GM21723 (cell line): ENCODE measurements around the gene CDC20B.
"Not testable (repeated sequence)": the region's sequence is repeated elsewhere in the genome, so short reads cannot be mapped to it uniquely, and the experiment has no call there.

Experiments used
- ATAC-seq: cut with Tn5 transposase; IDR thresholded peaks from one replicate; pipeline ENCODE4 v1.9.1; 2021; ENCODE audit warnings: mild to moderate bottlenecking, moderate library complexity; ENCODE audit not compliant: unreplicated experiment

Gene CDC20B

GRCh38 chr5:55160493-55161209 is 12.3 kb downstream of the CDC20B start:
- ATAC-seq, result no peak

GRCh38 chr5:55159763-55160492 is 13.0 kb downstream of the CDC20B start, which contains the start of gene GPX8:
Gene GPX8 (plus strand): TSS chr5:55160171. CDS start chr5:55160193, 22 bp downstream.
- no peak for ATAC-seq

- no peak for ATAC-seq
These were observed 18.1 kb downstream of the CDC20B start for GRCh38 chr5:55154873-55155272.

GRCh38 chr5:55151923-55152842 is 20.8 kb downstream of the CDC20B start:
- no peak for ATAC-seq

DNA sequence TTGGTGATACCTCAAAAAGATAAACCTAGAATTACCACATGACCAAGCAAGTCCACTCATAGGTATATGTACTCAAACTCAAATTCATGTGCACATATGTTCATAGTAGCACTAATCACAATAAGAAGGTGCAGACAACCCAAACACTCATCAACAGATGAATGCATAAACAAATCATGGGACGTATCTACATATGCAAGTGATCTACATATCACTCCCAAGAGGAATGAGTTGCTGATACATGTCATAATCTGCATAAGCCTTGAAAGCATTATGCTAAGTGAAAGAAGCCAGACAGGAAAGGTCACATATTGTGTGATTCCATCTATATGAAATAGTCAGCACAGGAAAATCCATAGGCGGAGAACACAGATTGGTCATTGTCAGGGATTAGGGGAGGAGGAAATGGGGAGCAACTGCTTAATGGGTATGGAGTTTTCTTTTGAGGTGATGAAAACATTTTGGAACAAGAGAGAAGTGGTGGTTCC is 23.6 kb downstream of the CDC20B start:
- no peak for ATAC-seq

DNA sequence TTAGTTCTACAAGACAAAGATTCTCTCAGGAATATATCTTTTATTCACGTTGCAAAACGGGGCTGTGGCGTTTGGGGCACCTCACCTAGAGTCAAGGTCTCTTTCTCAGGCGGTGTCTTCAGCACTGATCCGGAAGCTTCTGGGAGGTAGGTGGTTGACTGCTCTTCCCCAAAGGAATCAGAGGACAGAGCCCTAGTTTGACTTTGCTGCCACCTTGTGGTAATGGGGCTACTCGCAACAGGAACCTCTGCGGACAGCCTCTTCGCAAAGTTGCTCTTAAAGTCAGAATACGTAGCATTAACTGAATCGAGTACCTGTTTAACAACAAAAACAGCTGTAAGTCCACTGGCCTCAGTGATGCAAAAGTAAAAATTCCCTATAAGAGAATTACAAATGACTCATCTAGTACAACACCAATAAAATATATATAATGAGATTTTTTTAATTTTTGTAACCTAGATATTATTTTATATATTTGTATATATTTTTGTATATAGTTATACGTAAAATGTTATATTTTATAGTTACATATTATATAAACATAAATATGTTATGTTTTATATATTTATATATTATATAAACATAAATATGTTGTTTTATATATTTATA is 26.3 kb downstream of the CDC20B start:
- ATAC-seq, result peak; percentile 87

DNA sequence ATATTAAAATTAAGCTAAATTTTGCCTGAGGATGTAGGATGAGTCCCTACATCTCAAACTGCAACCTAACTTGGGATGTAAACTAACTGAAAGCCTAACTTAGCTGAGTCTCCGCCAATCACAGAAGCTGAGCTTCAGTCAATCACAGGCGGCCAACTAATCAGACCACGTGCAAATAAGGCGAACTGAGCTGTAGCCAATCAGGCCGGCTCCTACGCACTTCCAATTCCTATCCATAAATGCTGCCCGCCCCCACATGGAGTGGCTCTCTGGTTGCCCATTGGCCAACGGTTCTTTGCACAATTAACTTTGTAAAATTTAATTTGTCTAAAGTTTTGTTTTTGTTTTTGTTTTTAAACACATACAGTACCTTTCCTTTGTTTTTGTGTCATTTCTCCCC is 26.9 kb downstream of the CDC20B start:
- ATAC-seq, result no peak

- ATAC-seq, result no peak
These were observed 29.4 kb downstream of the CDC20B start for GRCh38 chr5:55143624-55144023.

DNA sequence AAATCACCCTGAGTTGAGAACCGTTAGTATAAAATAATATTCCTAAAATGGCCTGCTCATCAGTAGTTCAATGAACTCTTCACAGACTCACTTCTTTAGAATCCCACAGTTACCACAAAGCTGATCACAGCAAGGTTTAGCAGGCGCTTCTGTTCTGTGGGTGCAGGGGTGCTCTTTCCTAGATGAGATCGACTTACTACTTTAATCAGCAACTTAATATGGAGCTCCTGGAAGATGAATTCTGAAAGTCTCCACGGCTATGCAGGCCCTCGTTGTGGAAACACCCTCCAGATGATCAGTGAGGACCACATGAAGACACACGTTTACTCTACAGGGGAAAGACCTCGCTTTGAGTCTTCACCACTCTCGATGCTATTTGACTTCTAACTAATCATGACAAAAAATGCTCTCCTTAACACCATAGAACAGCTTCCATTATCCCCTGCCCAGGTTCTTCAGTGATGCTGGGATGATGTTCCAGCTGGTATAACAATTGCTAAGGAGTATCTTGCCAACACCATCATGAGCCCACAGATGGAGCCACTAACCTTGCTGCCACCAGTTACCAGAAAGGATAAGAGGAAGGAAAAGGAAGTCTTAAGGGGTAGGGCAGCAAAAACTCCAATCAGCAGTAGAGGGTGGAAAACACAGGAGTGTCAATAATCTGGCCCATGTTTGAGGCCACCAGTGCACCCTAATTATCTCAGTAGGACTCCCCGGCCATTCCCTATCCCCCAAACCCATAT is 30.9 kb downstream of the CDC20B start:
- no peak for ATAC-seq

- ATAC-seq, result no peak
These were observed 31.9 kb downstream of the CDC20B start for GRCh38 chr5:55140908-55141665.

DNA sequence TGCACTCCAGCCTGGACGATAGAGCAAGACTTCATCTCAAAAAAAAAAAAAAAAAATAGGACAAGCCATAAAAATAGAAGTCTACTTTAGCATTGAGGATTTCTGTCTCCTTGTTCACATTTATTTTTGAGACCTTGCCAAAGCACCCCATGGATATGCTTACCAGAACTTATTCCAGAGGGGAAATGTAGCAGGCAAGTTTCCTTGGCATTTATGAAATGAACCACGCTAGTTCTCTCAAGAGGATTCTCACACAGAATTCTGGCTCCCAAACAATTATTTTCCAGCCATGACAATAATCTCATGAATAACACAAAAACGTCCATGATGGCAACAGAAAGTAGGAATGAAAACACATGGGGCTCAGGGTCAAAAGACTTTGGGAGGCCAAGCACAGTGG is 36.5 kb downstream of the CDC20B start:
- no peak for ATAC-seq

DNA sequence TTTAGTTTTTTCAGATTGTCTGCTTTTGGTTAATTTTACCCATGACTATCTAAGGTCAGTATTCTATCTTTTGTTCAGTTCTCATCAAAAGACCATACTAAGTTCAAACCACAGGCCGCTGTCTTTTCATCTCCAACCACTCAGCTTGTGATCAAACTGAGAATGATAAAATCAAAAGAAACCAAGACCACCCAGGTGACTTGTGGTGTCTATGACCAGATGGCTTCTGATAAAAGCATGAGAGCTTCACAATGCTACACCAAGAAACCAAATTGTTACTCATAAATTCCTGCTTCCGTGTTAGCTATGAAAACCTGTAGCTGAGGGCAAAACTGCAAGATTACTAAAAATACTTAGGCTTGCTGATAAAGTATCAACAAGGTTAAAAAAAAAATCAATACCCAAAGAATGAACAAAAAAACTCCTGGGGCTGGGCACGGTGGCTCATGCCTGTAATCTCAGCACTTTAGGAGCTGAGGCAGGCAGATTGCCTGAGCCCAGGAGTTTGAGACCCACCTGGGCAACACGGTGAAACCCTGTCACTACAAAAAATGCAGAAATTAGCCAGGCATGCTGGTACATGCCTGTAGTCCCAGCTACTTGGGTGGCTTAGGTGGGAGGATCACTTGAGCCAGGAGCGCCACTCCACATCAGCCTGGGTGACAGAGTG is 38.8 kb downstream of the CDC20B start:
- no peak for ATAC-seq

DNA sequence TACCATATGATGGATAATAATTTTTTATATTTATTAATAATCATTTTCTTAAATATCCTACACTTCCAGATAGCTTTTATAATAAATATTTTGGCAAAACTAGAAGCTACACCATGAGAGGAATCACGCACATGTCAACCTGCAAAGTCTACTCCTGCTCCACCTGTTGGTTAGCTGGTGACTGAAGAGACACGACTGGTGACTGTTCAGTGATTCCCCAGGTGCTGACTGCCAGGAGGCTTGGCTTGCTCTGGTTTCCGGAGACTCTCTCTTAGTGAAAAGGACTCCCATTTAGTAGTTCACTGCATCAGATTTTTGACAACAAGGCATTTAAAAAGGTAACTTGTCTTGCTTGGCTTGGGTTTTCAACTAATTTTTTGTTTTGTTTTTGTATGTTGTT is 49.6 kb downstream of the CDC20B start:
- ATAC-seq, result no peak

DNA sequence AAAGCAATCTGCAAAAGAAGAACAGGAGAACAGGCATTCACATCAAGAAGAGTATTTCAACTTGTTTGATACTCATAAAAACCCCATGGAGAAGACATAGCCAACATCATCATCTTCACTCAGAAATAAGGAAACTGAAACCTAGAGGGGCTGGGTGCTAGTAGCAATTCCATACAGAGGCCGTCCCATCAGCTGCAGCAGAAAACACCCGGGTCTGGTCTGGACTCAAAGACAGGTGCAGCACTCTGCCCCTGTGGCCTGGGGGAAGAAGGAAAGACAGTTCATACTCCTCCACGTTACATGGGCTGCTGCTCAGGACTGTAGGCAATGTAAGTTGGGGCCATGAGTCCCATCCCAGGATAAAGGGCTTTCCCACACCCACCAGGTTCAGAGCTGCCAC is 58.9 kb downstream of the CDC20B start:
- ATAC-seq, result no peak

DNA sequence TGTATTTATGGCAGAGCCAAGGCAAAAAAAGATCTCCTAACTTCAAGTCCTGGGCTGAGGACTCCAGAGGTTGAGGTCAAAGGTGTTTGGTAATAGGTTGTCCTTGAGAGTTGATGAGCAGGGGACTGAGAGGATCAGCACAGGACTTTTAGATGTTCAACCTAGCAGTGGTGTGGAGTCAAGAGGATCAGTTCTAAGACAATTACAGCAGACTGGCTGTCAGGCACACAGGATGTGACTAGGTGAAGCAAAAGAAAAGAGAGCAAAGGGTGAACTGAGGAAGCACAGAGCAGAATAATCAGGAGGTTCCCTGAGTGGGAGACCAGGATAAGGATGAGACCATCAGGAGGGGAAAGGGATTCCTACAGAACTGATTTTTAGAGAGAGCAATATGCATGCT is 59.6 kb downstream of the CDC20B start:
- ATAC-seq, result no peak

DNA sequence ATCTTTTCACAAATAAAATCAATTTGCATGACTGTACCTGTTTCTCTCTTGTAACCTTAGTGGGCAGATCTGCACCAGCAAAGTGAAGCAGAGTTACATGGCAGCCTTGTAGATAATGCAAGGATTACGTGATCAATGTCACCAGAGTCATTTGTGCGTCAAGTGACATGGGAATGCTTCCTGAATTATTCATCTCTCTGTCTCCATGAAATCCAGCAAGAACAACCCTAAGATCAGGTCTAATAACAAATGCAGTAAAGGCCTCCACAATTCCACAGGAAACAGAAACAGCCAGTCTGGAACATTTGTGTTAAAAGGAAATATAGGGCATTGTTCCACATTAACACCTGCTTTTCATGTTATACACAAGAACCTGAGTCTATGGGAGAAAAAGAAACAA is 62.8 kb downstream of the CDC20B start:
- ATAC-seq, result no peak

DNA sequence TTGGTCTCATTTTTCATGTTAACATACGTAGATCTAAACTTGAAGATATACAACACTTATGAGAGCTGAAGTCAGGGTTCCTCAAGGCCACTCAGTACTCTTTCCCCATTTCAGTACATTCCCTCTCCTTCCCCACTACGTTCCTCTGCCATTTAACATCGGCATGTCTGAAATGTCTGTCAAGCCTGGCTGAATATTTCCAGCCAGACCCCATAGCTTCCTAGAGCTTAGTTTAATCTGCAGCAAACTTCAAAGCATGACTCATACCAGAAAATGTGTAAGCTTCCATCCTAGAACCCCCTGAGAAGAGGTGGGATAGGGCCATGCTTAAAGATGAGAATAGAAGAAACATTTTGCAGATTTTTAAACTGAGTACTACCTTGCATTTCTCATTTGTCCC is 64.3 kb downstream of the CDC20B start:
- ATAC-seq, result no peak

GRCh38 chr5:55105976-55106375 is 67.0 kb downstream of the CDC20B start:
- ATAC-seq, result not testable (repeated sequence)
